Activated T-helper 1 cell treated with Interleukin-2 at 50 U/mL for 16 hours (primary cell): ENCODE results near the gene PIGT.
"Not testable (repeated sequence)": the region's sequence is repeated elsewhere in the genome, so short reads cannot be mapped to it uniquely, and the experiment has no call there.

Source experiments
- DNase-seq: peaks from one replicate; pipeline ENCODE4 v3.0.0-alpha.2; 2020; ENCODE audit warnings: low read depth

Gene PIGT

GRCh38 chr20:45462711-45463509, 47.0 kb downstream of the PIGT start:
- no peak for DNase-seq

DNA sequence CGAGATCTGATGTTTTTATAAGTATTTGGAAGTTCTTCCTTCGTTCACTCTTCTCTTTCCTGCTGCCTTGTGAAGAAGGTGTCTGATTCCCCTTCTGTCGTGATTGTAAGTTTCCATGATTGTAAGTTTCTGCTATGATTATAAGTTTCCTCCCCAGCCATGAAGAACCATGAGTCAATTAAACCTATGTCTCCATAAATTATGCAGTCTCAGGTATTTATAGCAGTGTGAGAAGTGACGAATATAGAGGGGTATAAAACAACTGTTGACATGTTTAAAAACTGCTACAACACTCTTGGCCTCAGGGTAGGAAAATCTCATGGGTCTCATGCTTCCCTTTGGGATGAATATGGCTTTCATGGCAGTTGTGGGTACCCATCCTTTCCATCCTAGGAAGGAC, 47.8 kb downstream of the PIGT start:
- no peak for DNase-seq

- no peak for DNase-seq
Observed at GRCh38 chr20:45465491-45466266, 49.7 kb downstream of the PIGT start.

DNA sequence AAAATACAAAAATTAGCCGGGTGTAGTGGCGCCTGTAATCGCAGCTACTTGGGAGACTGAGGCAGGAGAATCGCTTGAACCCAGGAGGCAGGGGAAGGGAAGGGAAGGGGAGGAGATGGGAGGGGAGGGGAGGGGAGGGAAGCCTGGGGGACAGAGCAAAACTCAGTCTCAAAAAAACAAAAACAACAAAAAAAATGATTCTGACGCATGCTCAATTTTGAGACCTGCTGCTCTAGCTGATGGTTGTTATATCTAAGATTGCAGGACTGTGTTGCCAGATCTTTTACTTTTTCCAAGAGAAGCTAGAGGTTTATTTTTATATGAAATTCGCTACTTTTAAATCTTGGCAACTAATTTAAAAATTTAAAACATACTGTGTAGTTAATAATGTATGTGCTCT, 51.2 kb downstream of the PIGT start:
- no peak for DNase-seq

DNA sequence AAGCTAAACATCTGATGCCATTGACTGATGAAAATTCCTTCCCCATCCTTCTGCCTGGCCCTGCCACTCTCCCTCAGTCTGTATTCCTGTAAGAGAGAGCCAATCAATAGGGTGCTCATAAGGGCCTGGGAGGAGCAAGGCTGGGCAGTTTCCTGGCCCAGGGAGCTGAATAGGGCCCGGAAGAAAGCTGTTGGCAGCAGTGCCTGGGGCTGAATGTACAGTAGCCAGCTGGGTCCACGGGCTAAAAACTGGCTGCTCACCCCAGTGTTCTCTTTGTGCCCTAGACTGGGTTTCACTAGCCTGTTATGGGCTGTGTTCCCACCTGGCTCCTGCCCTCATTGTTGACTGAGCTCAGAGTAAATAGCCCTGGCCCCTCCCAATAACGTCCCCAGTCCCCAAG, 51.9 kb downstream of the PIGT start:
- no peak for DNase-seq

- no peak for DNase-seq
Observed at GRCh38 chr20:45469336-45470261, 53.7 kb downstream of the PIGT start, which contains the start of gene WFDC2. Gene WFDC2, plus strand, starts transcription at chr20:45469753. Its CDS starts 29 bp downstream, at chr20:45469782.

GRCh38 chr20:45470262-45470931, 54.5 kb downstream of the PIGT start:
- no peak for DNase-seq

DNA sequence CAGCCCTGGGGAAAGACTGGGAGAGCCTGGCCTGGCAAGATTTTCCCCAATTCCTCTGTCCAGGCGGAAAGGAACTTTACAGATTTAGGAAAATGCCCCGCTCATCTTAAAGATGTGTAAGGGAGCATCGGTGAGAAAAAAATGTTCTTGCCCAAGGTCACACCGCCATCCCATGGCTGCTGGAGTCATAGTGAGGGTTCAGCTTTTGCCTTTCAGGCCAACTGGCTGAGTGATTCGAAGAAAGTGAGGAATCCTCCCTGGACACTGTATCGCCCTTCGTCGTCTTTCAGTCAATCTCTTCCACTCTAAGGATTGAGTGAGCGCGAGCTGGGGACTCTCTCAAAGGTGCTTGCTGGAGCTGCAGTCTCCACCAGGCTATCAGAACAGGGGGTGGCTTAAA, 55.0 kb downstream of the PIGT start:
- no peak for DNase-seq

DNA sequence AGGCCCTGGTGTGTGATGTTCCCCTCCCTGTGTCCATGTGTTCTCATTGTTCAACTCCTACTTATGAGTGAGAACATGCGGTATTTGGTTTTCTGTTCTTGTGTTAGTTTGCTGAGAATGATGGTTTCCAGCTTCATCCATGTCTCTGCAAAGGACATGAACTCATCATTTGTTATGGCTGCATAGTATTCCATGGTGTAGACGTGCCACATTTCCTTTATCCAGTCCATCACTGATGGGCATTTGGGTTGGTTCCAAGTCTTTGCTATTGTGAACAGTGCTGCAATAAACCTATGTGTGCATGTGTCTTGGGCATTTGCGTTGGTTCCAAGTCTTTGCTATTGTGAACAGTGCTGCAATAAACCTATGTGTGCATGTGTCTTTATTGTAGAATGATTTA, 56.3 kb downstream of the PIGT start:
- DNase-seq, result not testable (repeated sequence)
